GM10266 (cell line): ENCODE results near the gene TMEM175.

Experiments used
- DNase-seq: peaks from one replicate; pipeline ENCODE4 v3.0.0; 2012; ENCODE audit errors: extremely low spot score
- CTCF ChIP-seq: IDR thresholded peaks from 2 replicates; pipeline ENCODE4 v1.5.1; 2012; ENCODE audit warnings: mild to moderate bottlenecking, low read depth; ENCODE audit not compliant: control insufficient read depth, insufficient read depth; ENCODE audit errors: missing control alignments

TMEM175 gene

GRCh38 chr4:910366-911091 lies 21.7 kb upstream of the TMEM175 start:
- no peak for DNase-seq
- TF ChIP-seq CTCF, result no peak

- TF ChIP-seq CTCF, result no peak
- no peak for DNase-seq
Observed at GRCh38 chr4:911221-911751, 21.0 kb upstream of the TMEM175 start.

- no peak for TF ChIP-seq CTCF
- DNase-seq, result no peak
Observed at GRCh38 chr4:911871-912490, 20.3 kb upstream of the TMEM175 start.

- TF ChIP-seq CTCF, result no peak
- no peak for DNase-seq
Observed at GRCh38 chr4:912548-913279, 19.5 kb upstream of the TMEM175 start.

- TF ChIP-seq CTCF, result no peak
- DNase-seq, result no peak
Observed at GRCh38 chr4:913280-913618, 19.0 kb upstream of the TMEM175 start.

- TF ChIP-seq CTCF, result no peak
- DNase-seq, result no peak
Observed at GRCh38 chr4:914531-914930, 17.7 kb upstream of the TMEM175 start.

GRCh38 chr4:915041-915474 lies 17.2 kb upstream of the TMEM175 start:
- DNase-seq, result no peak
- TF ChIP-seq CTCF, result no peak
